Measurements from ENCODE around the gene PRDM8.
"Not testable (repeated sequence)": the region's sequence is repeated elsewhere in the genome, so short reads cannot be mapped to it uniquely, and the experiment has no call there.

PRDM8 gene

GRCh38 chr4:80196922-80197573 is at the start of gene PRDM8:
PRDM8 (plus strand) TSS chr4:80197503; CDS start chr4:80200081, 2,578 bp downstream.
- DNase-seq: peak in 55 of 56 donors; percentile 18 to 90 (median 75)

GRCh38 chr4:80150387-80151180 is 46.7 kb upstream of the PRDM8 start:
- no peak for DNase-seq

GRCh38 chr4:80151981-80152380 is 45.3 kb upstream of the PRDM8 start:
- DNase-seq: no peak

GRCh38 chr4:80153874-80154544 is 43.3 kb upstream of the PRDM8 start:
- DNase-seq: no peak

GRCh38 chr4:80154545-80154933 is 42.8 kb upstream of the PRDM8 start:
- no peak for DNase-seq

- DNase-seq: no peak
Measured at GRCh38 chr4:80155316-80155982, 41.9 kb upstream of the PRDM8 start.

GRCh38 chr4:80156410-80156809 is 40.9 kb upstream of the PRDM8 start:
- DNase-seq: no peak

GRCh38 chr4:80161413-80162058 is 35.8 kb upstream of the PRDM8 start:
- DNase-seq: no peak

GRCh38 chr4:80162418-80162817 is 34.9 kb upstream of the PRDM8 start:
- no peak for DNase-seq

- DNase-seq: no peak
Measured at GRCh38 chr4:80165855-80166254, 31.4 kb upstream of the PRDM8 start.

- no peak for DNase-seq
Measured at GRCh38 chr4:80171251-80171650, 26.1 kb upstream of the PRDM8 start.

- no peak for DNase-seq
Measured at GRCh38 chr4:80171656-80172055, 25.6 kb upstream of the PRDM8 start.

GRCh38 chr4:80172203-80172602 is 25.1 kb upstream of the PRDM8 start:
- no peak for DNase-seq

GRCh38 chr4:80173401-80173800 is 23.9 kb upstream of the PRDM8 start:
- no peak for DNase-seq

GRCh38 chr4:80173841-80174240 is 23.5 kb upstream of the PRDM8 start:
- no peak for DNase-seq

GRCh38 chr4:80177793-80178192 is 19.5 kb upstream of the PRDM8 start:
- not testable (repeated sequence) for DNase-seq

- no peak for DNase-seq
Measured at GRCh38 chr4:80178964-80179363, 18.3 kb upstream of the PRDM8 start.

- no peak for DNase-seq
Measured at GRCh38 chr4:80179637-80180161, 17.6 kb upstream of the PRDM8 start.

GRCh38 chr4:80180743-80181142 is 16.6 kb upstream of the PRDM8 start:
- DNase-seq: no peak

- peak in 23 of 56 donors; percentile 4 to 69 (median 39) for DNase-seq
Measured at GRCh38 chr4:80182237-80182866, 15.0 kb upstream of the PRDM8 start.
